Stimulated activated naive B cell treated with anti-CD40 and anti-IgM and Interleukin-4, amounts not matched to agents 10 μg/mL and 1 μg/mL and 100 μg/mL, for 72 hours (primary cell): ENCODE data around the gene CDR2.

Experiments used
- ATAC-seq, 2 donors: fragments of 150-1000 bp; cut with Tn5 transposase; replicated peaks; 2 replicates each; pipeline ENCODE4 v1.10.0; 2021; ENCODE audit warnings: moderate library complexity in 1 of 2
- DNase-seq: peaks from one replicate; pipeline ENCODE4 v3.0.0; 2021
- H3K27ac Mint-ChIP-seq: one replicate; pipeline ENCODE4 v1.8.0; 2022; ENCODE audit warnings: mild to moderate bottlenecking, mixed read lengths
- H3K27me3 Mint-ChIP-seq, 2 donors: one replicate each; pipeline ENCODE4 v1.8.0; 2022; ENCODE audit warnings: mixed read lengths in 2 of 2
- H3K36me3 Mint-ChIP-seq, 2 donors: one replicate each; pipeline ENCODE4 v1.8.0; 2022; ENCODE audit warnings: mixed read lengths in 2 of 2, mild to moderate bottlenecking in 1 of 2
- H3K4me1 Mint-ChIP-seq, 2 donors: one replicate each; pipeline ENCODE4 v1.8.0; 2022; ENCODE audit warnings: mixed read lengths in 2 of 2, mild to moderate bottlenecking in 1 of 2
- H3K4me3 Mint-ChIP-seq, 2 donors: one replicate each; pipeline ENCODE4 v1.8.0; 2022; ENCODE audit warnings: mild to moderate bottlenecking in 2 of 2, mixed read lengths in 2 of 2, moderate library complexity in 1 of 2
- H3K9me3 Mint-ChIP-seq, 2 donors: one replicate each; pipeline ENCODE4 v1.8.0; 2022; ENCODE audit warnings: mixed read lengths in 2 of 2, mild to moderate bottlenecking in 1 of 2

The CDR2 gene

GRCh38 chr16:22329199-22329695, 45.2 kb downstream of the CDR2 start:
- Mint-ChIP-seq H3K27ac (no peak overlapping the region), H3K27me3 (no peaks in the 10 kb centered on the region), H3K4me3 (no peak overlapping the region), H3K36me3 (peaks cover 43 to 84% of the 10 kb centered on the region in 2 donors), H3K9me3 (peaks cover 0 to under 1% of the 10 kb centered on the region in 2 donors), H3K4me1 (no peaks in the 10 kb centered on the region)
- ATAC-seq: no peak
- no peak for DNase-seq

- peaks cover 43 to 84% of the 10 kb centered on the region in 2 donors for H3K36me3 Mint-ChIP-seq
- DNase-seq (no peak), ATAC-seq (no peak)
Measured at GRCh38 chr16:22328081-22328725, 46.2 kb downstream of the CDR2 start.

GRCh38 chr16:22327446-22327775, 47.0 kb downstream of the CDR2 start:
- DNase-seq (no peak), ATAC-seq (no peak)

More at GRCh38 chr16:22328081-22328725, 46.2 kb downstream of the CDR2 start:
- no peak overlapping the region for H3K4me3 Mint-ChIP-seq
- peak overlapping the region; percentile 62 for H3K27ac Mint-ChIP-seq
- H3K4me1 Mint-ChIP-seq: no peaks in the 10 kb centered on the region
- no peaks in the 10 kb centered on the region for H3K27me3 Mint-ChIP-seq
- H3K9me3 Mint-ChIP-seq: no peaks in the 10 kb centered on the region

GRCh38 chr16:22326771-22327445, 47.5 kb downstream of the CDR2 start:
- Mint-ChIP-seq H3K27ac (peak overlapping the region; percentile 62), H3K9me3 (no peaks in the 10 kb centered on the region), H3K27me3 (no peaks in the 10 kb centered on the region), H3K36me3 (peaks cover 45 to 86% of the 10 kb centered on the region in 2 donors), H3K4me1 (no peaks in the 10 kb centered on the region), H3K4me3 (no peak overlapping the region)
- ATAC-seq: no peak
- DNase-seq: no peak

More at GRCh38 chr16:22327446-22327775, 47.0 kb downstream of the CDR2 start:
- H3K27me3 Mint-ChIP-seq: no peaks in the 10 kb centered on the region
- peak overlapping the region; percentile 62 for H3K27ac Mint-ChIP-seq
- H3K4me3 Mint-ChIP-seq: no peak overlapping the region
- peaks cover 47 to 87% of the 10 kb centered on the region in 2 donors for H3K36me3 Mint-ChIP-seq
- no peaks in the 10 kb centered on the region for H3K4me1 Mint-ChIP-seq
- no peaks in the 10 kb centered on the region for H3K9me3 Mint-ChIP-seq

GRCh38 chr16:22326369-22326652, 48.1 kb downstream of the CDR2 start:
- H3K4me3 Mint-ChIP-seq: no peak overlapping the region
- no peaks in the 10 kb centered on the region for H3K9me3 Mint-ChIP-seq
- H3K27me3 Mint-ChIP-seq: no peaks in the 10 kb centered on the region
- peaks cover 41 to 83% of the 10 kb centered on the region in 2 donors for H3K36me3 Mint-ChIP-seq
- ATAC-seq: no peak
- H3K27ac Mint-ChIP-seq: no peak overlapping the region
- DNase-seq: no peak
- no peaks in the 10 kb centered on the region for H3K4me1 Mint-ChIP-seq

- no peak for ATAC-seq
- Mint-ChIP-seq H3K4me3 (no peak overlapping the region), H3K4me1 (no peaks in the 10 kb centered on the region), H3K27ac (no peak overlapping the region), H3K9me3 (no peaks in the 10 kb centered on the region), H3K36me3 (peaks cover 43 to 84% of the 10 kb centered on the region in 2 donors), H3K27me3 (no peaks in the 10 kb centered on the region)
- no peak for DNase-seq
Measured at GRCh38 chr16:22325598-22326368, 48.6 kb downstream of the CDR2 start.

- peak overlapping the region; percentile 65 for H3K27ac Mint-ChIP-seq
- ATAC-seq (no peak), DNase-seq (no peak)
- no peaks in the 10 kb centered on the region for H3K9me3 Mint-ChIP-seq
- H3K27me3 Mint-ChIP-seq: no peaks in the 10 kb centered on the region
- H3K36me3 Mint-ChIP-seq: peaks cover 41 to 80% of the 10 kb centered on the region in 2 donors
- H3K4me3 Mint-ChIP-seq: no peak overlapping the region
- H3K4me1 Mint-ChIP-seq: no peaks in the 10 kb centered on the region
Measured at GRCh38 chr16:22324787-22325597, 49.4 kb downstream of the CDR2 start.

GRCh38 chr16:22323959-22324786, 50.2 kb downstream of the CDR2 start:
- DNase-seq (no peak), ATAC-seq (no peak)
- no peaks in the 10 kb centered on the region for H3K4me1 Mint-ChIP-seq
- no peak overlapping the region for H3K4me3 Mint-ChIP-seq
- H3K9me3 Mint-ChIP-seq: no peaks in the 10 kb centered on the region
- H3K36me3 Mint-ChIP-seq: peaks cover 41 to 72% of the 10 kb centered on the region in 2 donors
- H3K27ac Mint-ChIP-seq: peak overlapping the region; percentile 65
- no peaks in the 10 kb centered on the region for H3K27me3 Mint-ChIP-seq

GRCh38 chr16:22323173-22323958, 51.1 kb downstream of the CDR2 start:
- H3K36me3 Mint-ChIP-seq: peaks cover 43 to 67% of the 10 kb centered on the region in 2 donors
- H3K27ac Mint-ChIP-seq: peak overlapping the region; percentile 56
- H3K4me3 Mint-ChIP-seq: no peak overlapping the region
- H3K4me1 Mint-ChIP-seq: no peaks in the 10 kb centered on the region
- ATAC-seq (no peak), DNase-seq (no peak)
- H3K9me3 Mint-ChIP-seq: no peaks in the 10 kb centered on the region
- no peaks in the 10 kb centered on the region for H3K27me3 Mint-ChIP-seq

- Mint-ChIP-seq H3K36me3 (peaks cover 45 to 62% of the 10 kb centered on the region in 2 donors), H3K9me3 (no peaks in the 10 kb centered on the region), H3K4me3 (no peak overlapping the region), H3K27me3 (no peaks in the 10 kb centered on the region), H3K4me1 (no peaks in the 10 kb centered on the region), H3K27ac (peak overlapping the region; percentile 9)
- DNase-seq: no peak
- ATAC-seq: no peak
Measured at GRCh38 chr16:22322741-22323140, 51.7 kb downstream of the CDR2 start.

GRCh38 chr16:22322021-22322471, 52.4 kb downstream of the CDR2 start:
- H3K27ac Mint-ChIP-seq: no peak overlapping the region
- H3K9me3 Mint-ChIP-seq: no peaks in the 10 kb centered on the region
- H3K36me3 Mint-ChIP-seq: peaks cover 52 to 63% of the 10 kb centered on the region in 2 donors

GRCh38 chr16:22321340-22322001, 52.9 kb downstream of the CDR2 start:
- Mint-ChIP-seq H3K36me3 (peaks cover 52 to 60% of the 10 kb centered on the region in 2 donors), H3K9me3 (no peaks in the 10 kb centered on the region), H3K27me3 (no peaks in the 10 kb centered on the region), H3K4me3 (no peak overlapping the region), H3K4me1 (no peaks in the 10 kb centered on the region), H3K27ac (no peak overlapping the region)
- ATAC-seq (peak; percentile 77 to 81), DNase-seq (peak; percentile 23)

More at GRCh38 chr16:22322021-22322471, 52.4 kb downstream of the CDR2 start:
- Mint-ChIP-seq H3K4me1 (no peaks in the 10 kb centered on the region), H3K4me3 (no peak overlapping the region), H3K27me3 (no peaks in the 10 kb centered on the region)
- no peak for ATAC-seq
- DNase-seq: no peak
